AML-193 (cell line): ENCODE measurements around the gene CCDC74A.
A peak's percentile ranks its signal among the peaks of the same experiment; 100 is the strongest.
"Not testable (repeated sequence)": the region's sequence is repeated elsewhere in the genome, so short reads cannot be mapped to it uniquely, and the experiment has no call there.

Experiments used
- DNase-seq, 2 experiments: peaks; one replicate each; lab custom pipeline; 2025; lab: John Stamatoyannopoulos, UW

The CCDC74A gene

DNA sequence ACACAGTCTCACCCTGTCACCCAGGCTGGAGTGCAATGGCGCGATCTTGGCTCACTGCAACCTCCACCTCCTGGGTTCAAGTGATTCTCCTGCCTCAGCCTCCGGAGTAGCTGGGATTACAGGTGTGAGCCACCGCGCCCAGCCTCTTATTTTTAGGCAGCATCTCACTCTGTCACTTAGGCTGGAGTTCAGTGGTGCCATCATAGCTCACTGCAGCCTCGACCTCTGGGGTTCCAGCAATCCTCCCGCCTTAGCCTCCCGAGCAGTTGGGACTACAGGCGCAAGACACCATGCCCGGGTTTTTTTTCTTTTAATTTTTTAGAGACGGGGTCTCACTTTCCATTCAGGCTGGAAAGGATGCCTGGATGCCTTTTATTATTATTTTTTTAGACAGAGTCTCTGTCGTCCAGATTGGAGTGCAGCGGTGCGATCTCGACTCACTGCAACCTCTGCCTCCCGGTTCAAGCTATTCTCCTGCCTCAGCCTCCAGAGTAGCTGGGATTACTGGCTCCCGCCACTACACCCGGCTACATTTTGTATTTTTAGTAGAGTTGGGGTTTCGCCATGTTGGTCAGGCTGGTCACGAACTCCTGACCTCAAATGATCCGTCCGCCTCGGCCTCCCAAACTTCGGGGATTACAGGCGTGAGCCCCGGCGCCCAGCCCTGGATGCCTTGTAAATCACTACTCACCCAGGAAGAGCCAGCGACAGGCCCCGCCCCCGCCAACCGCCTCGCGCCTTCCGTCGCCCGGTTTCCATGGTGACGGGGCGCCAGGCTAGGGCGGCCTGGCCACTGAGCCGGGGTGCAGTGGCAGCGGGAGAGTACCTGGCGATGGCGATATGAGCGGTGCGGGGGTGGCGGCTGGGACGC is at the start of gene CCDC74A:
Gene CCDC74A, plus strand, starts transcription at position 758 of the 871 bp plus-strand sequence. Its CDS starts 83 bp downstream, at position 841.
- DNase-seq, result not testable (repeated sequence)

DNA sequence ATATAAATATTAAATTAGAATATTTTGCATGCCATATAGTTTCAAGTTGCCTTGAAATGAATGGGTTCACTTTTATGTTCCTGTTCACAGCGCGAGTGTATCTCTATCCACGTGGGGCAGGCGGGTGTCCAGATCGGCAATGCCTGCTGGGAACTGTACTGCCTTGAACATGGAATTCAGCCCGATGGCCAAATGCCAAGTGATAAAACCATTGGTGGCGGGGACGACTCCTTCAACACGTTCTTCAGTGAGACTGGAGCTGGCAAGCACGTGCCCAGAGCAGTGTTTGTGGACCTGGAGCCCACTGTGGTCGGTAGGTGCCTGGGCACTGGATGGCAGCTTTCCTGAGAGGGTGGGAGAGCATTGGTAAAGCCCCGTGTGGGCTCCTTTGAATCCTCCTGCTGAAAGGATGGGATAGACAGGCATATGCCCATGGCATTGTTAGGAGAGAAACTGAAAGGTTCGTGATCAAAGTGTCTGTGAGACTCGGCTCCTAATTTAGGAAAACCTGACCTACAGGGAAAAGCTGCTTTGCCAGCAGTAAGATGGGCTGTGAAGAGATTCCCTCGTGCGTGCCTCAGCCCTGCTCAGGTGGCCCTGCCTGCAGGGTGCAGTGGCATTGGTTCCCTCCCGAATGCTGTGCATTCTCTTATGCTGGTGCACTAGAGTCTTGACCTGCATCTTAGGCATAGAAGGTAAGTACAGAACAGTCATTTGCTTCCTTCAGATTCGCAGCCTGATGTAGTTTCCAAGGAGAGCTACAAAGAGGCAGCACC is 49.4 kb upstream of the CCDC74A start:
- not testable (repeated sequence) for DNase-seq

DNA sequence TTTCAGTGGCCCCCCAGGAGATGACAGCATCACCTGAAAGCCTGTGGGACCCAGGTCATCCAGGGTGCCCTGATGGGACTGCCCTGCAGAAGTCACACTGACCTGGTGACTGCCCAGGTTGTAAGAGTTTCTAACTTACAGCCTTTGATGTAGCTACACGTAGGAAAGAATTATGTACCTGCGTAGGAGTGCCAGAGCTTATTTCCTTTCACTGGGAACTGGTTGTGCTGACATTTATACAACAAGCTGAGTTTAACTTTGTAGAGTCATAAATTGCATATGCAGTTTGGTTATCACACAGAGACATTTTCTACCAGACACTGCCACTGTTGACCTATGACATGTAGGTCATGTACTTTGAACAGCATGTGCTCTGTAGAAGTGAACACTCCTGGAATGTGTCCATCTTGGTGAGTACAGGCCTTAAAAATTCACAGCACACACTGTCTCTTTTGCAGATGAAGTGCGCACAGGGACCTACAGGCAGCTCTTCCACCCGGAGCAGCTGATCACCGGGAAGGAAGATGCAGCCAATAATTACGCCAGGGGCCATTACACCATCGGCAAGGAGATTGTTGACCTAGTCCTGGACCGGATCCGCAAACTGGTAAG is 48.7 kb upstream of the CCDC74A start:
- not testable (repeated sequence) for DNase-seq

DNA sequence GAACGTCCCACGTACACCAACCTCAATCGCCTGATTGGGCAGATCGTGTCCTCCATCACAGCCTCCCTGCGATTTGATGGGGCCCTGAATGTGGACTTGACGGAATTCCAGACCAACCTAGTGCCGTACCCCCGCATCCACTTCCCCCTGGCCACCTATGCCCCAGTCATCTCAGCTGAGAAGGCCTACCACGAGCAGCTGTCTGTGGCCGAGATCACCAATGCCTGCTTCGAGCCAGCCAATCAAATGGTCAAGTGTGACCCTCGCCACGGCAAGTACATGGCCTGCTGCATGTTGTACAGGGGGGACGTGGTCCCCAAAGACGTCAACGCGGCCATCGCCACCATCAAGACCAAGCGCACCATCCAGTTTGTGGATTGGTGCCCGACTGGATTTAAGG is 47.3 kb upstream of the CCDC74A start:
- not testable (repeated sequence) for DNase-seq

DNA sequence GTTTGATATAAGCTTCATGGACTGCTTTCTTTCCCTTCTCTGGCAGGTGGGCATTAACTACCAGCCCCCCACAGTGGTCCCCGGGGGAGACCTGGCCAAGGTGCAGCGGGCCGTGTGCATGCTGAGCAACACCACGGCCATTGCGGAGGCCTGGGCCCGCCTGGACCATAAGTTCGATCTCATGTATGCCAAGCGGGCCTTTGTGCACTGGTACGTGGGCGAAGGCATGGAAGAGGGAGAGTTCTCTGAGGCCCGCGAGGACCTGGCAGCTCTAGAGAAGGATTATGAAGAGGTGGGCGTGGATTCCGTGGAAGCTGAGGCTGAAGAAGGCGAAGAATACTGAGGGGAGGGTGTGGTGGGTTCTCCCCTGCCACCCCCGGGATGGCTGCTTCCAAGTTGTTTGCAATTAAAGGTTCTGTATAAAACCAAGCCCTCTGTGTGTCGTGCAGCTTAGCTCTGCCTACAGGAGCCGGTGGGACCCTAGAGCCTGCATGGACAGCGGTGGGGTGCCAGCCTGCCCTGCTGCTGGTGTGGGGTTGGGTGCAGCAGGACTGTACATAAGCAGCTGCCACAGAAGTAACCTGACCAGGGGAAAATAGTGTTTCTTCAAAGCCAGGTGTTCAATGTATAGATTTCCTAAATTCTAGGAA is 45.1 kb upstream of the CCDC74A start:
- DNase-seq, result not testable (repeated sequence)

DNA sequence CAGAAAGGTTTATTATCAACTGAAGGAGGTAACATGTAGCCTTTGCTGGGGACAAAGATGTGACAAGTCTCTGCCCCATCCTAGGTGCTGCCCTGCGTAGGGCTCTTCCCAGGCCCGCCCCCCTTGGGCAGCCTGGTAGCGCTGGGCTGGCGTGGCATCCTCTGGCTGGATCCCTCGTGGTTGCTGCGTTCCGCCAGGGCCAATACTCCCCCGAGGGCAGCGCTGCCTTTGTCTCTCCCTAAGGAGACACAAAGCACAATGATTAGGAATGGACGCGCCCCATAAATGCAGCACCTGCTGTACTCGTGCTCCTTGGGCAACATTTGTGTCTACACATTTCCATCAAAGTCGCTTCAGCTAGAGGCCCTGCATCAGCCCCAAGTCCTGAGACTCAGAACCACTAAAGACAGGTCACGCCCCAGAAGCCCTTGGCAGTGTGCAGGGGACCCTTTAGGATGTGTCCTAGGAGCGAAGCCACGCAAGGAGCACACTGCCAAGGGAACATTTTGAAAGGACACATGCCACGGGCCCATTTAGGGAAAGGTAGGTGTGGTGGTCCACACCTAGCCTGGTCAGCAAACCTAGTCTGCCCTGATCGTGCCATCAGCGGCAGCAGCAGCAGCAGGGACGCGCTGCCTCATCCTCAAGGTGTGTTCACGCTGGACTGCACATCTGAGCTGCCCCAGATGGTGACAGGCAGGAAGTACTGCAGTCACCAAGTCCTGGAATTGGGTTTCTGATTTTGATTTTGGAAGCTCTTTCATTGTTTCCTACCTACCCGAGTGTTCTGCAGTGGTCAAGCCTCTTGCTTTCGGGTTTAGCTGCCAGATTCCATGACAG is 43.5 kb upstream of the CCDC74A start:
- DNase-seq, result not testable (repeated sequence)

DNA sequence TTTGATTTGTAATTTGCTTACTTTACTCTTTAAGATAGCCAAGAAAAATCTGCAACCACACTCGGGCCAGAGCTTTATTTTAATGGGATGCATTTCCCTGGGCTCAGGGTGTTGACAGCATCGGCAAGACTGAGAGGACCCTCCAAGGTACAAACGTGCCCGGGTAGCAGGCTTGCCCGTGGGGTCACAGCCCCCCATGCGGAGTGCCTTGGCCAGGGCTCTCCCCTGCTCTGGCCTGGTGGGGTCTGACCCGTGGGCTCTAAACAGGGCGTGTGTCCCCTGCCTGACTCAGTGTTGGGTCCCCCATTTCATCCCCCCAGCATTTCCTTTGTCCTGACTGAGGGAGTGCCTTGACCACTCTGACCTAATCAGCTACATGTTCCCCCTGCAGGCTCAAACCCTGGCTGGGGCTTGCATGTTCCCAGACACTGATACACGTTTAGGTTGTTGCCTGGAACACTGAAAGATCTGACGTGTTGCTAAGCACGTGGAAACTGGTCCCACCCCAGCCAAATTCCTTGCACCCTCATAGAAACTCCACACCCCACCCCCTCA is 42.7 kb upstream of the CCDC74A start:
- DNase-seq, result not testable (repeated sequence)

DNA sequence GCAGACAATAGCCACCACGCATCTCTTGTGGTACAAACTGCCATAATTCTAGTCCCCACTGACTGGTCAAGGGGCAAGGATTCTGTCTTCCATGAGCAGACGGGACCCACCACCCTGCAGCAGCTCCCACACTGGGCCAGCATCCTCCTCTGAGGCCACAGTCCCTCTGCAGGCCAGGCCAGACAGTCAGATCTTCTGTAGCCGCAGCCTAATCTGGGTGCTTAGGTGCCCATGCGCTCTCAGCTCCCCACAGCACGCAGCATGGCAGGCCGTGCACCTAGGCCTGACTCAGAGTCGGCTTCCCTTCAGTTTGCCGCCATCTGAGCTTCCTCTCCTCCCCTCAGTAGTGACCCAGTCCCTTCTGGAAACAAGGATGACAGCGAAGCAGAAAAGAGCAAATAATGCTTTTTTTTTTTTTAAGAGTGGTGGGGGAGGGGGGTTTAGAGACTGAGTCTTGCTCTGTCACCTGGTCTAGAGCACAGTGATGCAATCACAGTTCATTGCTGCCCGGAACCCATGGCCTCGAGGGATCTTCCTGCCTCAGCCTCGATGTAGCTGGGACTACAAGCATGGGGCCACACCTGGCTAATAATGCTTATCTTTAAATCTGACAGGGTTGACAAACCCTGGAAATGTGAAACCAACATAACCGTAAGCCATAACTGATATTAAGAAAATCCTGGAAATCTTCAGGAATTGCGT is 41.3 kb upstream of the CCDC74A start:
- not testable (repeated sequence) for DNase-seq

DNA sequence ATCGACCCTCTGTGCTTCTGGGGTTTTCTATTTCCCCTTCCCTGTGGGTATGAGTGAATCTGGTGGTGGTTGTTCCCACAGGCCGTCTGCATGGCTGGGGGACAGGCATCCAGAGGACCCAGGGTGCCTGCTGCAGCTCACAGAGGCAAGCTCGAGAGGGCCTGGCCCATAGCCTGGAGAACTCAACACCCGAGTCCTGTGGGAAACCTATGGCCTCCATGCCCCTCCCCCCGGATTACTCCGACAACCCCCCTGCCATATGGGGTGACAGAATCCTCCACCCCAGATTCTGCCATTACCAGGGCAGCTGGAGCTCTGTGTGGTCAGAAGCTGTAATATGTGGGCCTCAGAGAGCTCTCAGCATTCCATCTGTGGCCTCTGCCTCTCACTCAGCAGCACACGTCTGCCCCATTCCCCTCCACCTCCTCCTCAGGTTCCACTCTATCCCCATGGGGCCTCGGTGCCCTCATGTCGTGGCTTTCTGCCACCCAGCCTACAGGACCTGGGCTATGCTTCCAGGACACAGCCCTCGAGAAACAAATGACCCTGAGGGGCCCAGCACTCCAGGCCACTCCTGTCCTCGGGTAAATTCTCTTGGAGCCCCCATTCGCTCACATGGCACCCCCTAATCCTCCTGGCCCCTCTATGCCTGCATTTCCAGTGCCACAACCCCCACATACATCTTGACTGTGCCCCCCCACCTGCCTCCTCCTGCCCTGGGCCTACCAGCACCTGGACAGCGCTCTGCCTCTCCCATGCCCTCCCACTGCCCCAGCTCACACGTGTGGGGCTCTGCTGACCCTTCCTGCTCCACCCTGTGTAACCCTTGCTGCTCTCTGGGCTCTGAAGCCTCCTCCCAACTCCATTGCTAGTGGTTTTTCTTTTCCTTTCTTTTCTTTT is 39.1 kb upstream of the CCDC74A start:
- DNase-seq, result no peak

DNA sequence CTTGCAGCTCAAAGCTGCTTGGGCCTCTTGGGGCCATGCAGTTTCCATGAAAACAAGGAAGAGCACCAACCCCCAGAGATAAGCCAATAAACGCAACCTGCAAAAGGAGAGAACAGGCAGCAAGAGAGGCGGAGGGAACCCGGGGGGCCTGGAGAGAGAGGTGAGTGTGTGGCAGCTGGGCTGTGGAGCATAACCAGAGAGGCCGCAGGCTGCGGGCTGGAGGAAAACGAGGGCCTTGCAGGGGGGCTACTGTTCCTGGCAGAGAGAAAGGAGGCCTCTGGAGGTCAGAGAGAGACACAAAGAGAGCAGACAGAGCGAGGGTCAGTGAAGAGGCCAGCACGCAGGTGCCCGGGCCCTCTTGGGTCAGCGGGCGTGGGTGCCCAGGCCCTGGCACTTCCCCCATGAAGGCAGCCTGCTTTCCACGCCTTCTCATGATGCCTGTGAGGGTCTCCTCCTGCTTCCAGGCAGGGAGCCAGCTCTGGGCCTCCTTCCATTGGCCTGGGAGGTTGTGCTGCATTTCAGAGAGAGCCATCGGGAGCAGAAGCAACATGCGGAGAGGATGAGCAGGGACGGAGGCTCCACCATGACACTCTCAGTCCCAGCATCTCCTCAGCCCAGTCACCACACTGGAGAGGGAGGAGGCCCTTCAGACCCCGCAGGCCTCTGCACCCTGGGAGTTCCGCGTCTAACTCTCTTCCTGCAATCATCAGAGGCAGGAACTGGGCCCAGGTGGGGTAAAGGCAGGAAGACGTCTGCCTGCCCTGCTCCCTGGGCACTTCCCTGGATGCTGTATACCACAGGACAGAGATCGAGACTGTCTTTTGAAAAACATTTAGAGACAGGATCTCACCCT is 36.8 kb upstream of the CCDC74A start:
- not testable (repeated sequence) for DNase-seq

DNA sequence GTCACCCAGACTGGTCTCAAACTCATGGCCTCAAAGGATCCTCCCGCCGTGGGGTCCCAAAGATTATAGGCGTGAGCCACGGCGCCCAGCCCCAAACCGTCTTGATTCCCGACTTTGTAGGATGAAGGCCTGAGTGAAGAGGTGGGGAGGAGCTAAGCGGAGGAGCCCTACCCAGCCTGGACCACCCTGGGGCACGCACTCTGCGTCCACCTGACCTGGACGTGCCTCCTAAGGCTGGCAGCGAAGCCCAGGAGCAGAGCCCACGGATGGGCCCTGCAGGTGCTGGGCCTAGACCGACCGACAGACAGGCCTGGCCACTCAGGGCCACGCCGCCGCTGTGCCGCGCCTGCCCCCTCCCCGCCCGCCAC is 36.2 kb upstream of the CCDC74A start:
- not testable (repeated sequence) for DNase-seq

DNA sequence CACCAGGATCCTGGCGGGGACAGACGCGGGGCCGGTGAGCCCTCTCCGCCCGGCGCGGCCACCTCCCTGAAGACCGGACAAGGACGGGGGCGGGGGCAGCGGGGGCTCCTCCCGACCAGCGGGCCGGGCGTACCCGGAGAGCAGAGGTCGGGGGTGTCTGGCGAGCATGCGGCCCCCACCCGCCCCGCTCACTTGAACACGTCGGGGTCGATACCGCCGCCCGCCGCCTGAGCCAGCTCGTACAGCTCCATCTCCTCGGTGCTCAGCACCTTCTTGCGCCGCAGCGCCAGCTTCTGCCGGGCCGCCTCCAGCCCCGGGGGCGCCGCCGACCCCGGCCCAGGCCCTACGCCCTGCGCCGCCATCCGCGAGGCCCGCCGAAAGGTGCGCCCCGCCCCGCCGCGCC is 35.7 kb upstream of the CCDC74A start, which contains the start of gene MZT2A:
Gene MZT2A, minus strand, starts transcription at position 383 of the 403 bp plus-strand sequence. Its CDS starts 21 bp downstream, at position 362.
- not testable (repeated sequence) for DNase-seq

DNA sequence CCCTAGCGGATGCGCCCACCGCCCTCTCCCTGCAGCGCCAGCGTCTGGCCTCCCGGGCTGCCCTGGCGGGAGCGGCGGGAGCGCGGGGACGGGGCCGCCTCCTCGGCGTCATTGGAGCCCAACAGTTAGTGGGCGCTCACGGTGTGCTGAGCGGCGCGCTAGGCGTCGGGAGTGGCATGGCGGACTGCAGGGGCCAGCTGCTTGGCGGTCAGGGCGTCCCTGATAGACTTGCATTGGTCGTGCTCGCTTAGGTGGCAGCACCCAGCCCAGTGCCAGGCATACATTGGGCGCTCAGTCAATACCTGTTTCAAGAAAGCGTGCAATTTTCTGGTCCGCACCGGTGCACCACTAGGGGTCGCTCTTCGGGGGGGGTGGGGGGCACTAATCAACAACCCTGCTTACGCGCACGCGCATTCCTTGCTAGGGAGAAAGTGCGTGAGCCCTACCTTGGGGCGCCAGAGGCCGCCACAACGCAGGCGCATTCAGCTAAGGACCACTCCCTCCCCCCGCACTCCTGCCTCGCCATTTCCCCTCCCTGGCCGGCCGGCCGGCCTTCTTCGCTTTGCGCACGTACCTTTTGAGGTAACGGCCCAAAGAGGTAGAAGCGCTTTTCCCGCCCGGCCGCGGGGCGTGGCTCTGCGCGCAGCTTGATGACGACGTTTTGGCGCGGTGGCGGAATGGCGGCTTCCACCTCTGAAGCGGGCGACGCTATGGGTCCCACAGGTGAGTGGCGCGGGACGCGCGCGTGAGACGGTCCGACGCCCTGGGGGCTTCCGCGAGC is 35.1 kb upstream of the CCDC74A start:
- DNase-seq, result peak; percentile 74 to 76

DNA sequence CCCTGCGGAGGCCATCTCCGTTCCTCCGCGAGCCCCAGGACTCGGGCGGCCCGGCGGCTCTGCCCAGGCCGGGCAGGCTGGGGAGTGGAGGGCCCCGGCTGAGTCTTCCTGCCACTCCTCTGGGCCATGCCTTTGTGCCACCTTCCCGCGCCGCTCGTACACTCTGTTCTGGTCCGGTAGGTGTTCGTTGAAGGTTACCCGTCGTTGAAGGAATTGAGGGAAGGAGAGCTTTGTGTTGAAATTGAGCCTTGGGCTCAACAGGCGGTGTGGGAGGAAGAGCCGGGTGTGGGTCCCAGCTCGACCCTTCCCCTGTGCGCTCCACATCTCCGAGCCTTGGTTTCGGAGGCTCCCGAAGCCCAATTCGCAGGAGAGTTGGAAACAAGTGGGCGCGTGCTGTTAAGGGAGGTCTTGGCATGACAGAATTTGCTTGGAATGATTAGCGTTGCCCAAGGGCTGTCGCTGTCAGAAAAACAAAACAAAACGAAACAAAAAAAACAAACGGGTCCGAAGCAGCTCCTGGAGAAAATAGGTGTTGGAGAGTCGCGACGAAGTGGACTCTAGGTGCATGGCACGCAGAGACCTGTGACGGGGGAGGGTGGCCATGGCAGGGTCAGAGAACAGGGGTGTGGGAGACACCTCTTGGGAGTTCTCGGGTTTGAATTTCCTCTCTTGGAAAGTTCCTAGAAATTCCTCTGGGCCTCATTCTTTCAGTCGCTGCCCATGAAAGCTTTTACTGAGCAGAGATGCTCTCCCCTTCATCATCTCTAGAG is 34.3 kb upstream of the CCDC74A start:
- DNase-seq, result no peak

DNA sequence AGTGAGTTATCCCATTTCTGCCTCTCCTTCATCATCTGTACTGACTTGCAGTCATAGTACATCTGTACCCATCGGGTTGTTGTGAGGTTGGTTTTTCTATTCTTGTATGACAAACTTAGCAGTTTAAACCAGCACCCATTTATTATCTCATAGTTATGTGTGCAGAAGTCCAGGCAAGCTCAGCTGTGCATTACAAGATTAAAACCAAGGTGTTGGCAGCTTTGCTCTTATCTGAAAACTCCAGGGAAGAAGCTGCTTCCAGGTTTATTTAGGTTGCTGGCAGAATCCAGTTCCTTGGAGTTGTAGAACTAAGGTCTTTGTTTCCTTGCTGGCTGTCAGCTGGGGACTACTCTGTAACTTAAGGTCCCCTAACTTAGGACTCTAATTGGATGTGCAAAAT is 32.2 kb upstream of the CCDC74A start:
- DNase-seq, result not testable (repeated sequence)

DNA sequence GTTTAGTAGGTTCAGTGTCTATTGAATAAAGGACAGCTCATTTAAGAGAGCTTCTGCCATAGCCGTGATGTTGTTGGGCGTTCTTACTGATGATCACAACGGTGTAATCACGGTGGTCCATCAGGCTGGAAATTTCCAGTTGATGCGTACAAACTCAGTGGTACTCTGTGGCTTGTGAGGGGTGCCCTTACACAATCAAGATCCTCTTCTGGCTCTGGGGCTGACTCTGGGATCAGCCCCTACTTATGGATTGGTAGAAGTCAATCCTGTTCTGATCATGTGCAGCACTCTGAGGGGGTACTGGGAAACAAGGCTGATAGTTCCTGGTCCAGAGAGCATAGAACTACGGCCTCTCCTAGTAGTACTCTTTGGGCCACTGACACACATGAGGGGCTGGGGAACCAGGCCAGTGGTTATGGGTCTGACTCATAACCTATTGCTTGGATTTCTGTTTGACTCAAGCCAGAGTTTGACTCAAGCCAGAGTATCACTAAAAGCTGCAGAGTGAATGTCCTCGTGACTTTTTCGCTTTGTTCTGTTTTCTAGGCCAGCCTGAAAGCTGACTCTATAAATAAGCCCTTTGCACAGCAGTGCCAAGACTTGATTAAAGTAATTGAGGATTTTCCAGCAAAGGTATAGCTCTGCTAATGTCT is 29.2 kb upstream of the CCDC74A start:
- not testable (repeated sequence) for DNase-seq
